ENCODE measurements around the gene OSBPL2.

Gene OSBPL2

GRCh38 chr20:62237801-62238568, at the start of gene OSBPL2:
TSS of gene OSBPL2 (plus strand) at chr20:62238521. CDS start at chr20:62256185, 17,664 bp downstream.
- peak; percentile 100 for DNase-seq (ENCODE audit: low read depth in 2 of 2)

DNA sequence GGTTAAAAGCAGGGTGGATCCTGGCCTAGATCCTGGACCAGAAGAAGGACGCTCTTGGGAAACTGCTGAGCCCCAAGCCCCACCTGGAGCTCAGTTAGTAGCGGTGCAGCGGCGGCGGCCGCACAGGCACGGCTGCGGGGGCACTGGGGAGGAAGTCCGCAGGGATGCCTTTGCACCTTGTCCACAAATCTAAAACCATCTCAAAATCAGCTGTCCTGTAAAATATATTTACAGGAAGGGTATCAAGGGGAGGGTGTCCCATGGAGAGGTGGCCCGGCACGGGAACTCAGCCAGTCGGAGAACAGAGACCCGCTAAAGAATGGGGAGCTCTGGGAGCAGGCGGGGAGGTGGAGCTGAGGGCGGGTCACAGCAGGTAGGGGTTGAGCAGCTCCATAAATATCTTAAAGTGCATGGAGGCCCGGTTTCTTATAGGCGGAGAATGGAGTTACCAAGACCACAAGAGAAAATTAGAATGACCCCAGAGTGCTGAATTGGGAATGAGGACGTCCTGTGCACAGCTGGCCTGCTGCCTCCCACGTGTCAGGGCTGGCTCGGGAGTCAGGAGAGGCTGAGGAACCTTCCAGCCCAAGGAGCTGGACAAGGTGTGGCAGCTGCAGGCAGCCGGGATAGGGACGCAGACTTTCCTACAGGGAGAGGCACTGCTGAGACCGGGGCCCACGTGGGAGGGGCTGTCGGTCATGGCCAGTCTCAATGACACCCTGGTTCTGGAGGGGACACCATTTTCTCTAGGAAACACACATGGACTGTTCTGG, 47.5 kb upstream of the OSBPL2 start:
- DNase-seq (ENCODE audit: low read depth in 2 of 2) = no peak

DNA sequence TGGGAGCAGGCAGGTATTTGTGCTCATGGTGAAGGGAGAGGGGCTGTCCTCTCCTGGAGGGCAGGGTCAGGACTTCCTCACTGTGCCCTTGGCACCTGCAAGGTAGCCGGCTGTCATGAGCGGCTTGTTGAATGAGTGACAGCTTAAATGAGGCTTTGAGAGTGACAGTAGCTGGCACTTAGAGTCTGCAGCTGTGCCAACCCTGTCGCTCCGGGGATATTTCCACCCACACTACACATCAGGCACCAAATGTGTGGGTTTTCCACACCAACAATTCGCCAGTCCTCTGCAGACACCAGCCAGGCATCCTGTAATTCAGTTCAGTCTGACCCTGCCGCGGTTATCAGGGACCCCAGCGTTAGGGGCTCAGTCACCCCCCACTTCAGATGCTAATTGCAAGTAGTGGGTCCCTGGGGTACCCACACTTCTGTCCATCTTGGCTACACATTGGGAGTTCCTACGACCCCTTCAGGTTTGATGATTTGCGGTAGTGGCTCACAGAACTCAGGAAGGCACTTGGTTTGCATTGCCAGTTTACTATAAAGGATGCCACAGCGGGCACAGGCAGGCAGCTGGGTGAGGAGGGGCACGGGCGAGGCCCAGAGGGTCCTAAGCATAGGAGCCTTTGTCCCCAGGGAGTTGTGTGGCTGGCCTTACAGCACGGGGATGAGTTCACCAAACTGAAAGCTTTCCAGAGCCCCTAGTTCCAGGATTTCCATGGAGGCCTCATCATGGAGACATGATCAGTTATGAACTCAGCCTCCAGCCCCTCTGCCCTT, 46.4 kb upstream of the OSBPL2 start:
- DNase-seq (ENCODE audit: low read depth in 2 of 2) = no peak

- no peak for DNase-seq (ENCODE audit: low read depth in 2 of 2)
Measured at GRCh38 chr20:62192635-62193034, 45.7 kb upstream of the OSBPL2 start.

- DNase-seq (ENCODE audit: low read depth in 2 of 2) = no peak
Measured at GRCh38 chr20:62193079-62194025, 45.0 kb upstream of the OSBPL2 start.

DNA sequence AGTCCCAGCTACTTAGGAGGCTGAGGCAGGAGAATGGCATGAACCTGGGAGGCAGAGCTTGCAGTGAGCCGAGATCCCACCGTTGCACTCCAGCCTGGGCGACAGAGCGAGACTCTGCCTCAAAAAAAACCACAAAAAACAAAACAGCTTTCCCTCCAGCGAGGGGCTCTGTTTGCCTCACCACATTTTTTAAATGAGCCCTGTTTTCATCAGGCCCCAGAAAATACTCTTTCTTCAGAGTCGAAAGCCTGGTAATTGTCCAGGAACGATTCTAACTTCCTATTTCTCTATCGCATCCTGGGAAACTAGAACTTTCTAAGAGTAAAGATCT, 43.3 kb upstream of the OSBPL2 start:
- no peak for DNase-seq (ENCODE audit: low read depth in 2 of 2)

- DNase-seq (ENCODE audit: low read depth in 2 of 2) = no peak
Measured at GRCh38 chr20:62195736-62196135, 42.6 kb upstream of the OSBPL2 start.

DNA sequence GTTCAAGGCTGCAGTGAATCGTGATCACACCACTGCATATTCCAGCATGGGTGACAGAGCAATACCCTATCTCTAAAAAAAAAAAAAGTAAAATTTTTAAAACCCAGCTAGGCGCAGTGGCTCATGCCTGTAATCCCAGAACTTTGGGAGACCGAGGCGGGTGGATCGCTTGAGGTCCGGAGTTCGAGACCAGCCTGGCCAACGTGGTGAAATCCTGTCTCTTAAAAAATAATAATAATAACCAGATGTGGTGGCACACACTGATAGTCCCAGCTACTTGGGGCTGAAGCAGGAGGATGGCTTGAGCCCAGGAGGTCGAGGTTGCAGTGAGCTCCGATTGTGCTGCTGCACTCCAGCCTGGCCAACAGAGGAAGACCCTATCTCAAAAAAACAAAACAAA, 42.0 kb upstream of the OSBPL2 start:
- DNase-seq (ENCODE audit: low read depth in 2 of 2) = no peak

DNA sequence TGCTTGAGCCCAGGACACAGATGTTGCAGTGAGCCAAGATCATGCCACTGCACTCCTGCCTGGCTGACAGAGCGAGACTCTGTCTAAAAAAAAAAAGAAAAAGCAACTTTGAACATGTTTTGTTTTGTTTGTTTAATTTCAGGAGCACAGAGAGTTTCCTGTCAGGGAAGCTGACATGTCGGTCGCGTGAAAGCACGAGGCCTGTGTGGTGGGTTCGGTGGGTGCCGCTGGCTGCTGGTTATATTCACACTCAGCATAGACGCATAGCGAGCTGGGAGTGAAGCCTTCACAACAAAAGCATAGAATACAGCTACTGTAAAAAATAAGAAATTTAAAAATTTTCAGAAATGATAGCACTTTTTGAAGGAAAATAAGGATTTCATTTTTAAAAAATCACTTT, 41.0 kb upstream of the OSBPL2 start:
- DNase-seq (ENCODE audit: low read depth in 2 of 2) = no peak

DNA sequence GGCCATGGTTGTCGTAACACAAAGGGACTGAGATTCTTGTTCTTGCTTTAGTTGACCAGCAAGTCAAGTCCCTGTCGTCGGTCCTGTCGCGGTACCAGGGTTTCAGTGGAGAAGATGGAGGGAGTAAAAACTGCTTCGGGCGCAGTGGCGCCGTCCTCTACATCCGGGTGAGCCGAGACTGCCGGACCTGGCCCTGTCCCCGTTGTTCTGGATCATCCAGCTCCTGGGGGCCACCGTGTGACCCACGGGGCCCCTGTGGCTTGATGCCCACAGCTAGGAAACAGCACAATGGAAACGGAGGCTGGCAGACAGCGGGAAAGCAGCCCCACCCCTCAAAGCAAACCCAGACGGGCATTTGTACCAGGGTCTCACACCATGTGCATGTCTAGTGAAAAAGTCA, 40.5 kb upstream of the OSBPL2 start:
- no peak for DNase-seq (ENCODE audit: low read depth in 2 of 2)

GRCh38 chr20:62198496-62198895, 39.8 kb upstream of the OSBPL2 start:
- DNase-seq (ENCODE audit: low read depth in 2 of 2) = no peak

DNA sequence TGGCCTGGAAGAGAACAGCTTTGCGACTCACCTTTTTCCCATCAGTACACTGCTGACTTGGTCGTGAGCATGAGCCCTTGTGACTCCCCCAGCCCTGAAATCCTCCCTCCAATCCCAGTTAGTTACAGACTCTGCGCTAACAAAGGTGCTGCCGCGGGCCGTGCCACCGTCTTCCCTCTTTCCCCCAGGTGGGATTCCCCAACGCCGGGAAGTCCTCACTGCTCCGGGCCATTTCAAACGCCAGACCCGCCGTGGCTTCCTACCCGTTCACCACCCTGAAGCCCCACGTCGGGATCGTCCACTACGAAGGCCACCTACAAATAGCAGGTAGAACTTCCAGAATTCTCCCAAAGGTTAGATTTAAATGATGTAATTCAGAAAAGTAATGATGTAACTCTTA, 39.4 kb upstream of the OSBPL2 start:
- no peak for DNase-seq (ENCODE audit: low read depth in 2 of 2)

GRCh38 chr20:62200491-62201172, 37.7 kb upstream of the OSBPL2 start:
- DNase-seq (ENCODE audit: low read depth in 2 of 2) = no peak

- no peak for DNase-seq (ENCODE audit: low read depth in 2 of 2)
Measured at GRCh38 chr20:62201173-62202082, 36.9 kb upstream of the OSBPL2 start.

DNA sequence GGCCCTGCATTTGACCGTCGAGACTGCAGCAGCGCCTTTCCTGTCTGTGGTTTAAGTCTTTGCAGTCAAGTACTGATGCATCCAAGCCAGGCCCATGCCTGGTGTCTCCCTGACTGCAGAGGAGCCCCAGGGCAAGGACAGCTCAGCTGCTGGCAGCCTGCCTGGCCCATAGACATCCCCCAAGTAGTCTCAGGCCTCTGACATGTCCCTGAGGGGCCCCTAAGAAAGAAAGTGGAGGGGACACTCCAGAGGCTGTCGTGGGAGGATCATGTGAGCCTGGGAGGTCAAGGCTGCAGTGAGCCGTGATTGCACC, 36.3 kb upstream of the OSBPL2 start:
- no peak for DNase-seq (ENCODE audit: low read depth in 2 of 2)

DNA sequence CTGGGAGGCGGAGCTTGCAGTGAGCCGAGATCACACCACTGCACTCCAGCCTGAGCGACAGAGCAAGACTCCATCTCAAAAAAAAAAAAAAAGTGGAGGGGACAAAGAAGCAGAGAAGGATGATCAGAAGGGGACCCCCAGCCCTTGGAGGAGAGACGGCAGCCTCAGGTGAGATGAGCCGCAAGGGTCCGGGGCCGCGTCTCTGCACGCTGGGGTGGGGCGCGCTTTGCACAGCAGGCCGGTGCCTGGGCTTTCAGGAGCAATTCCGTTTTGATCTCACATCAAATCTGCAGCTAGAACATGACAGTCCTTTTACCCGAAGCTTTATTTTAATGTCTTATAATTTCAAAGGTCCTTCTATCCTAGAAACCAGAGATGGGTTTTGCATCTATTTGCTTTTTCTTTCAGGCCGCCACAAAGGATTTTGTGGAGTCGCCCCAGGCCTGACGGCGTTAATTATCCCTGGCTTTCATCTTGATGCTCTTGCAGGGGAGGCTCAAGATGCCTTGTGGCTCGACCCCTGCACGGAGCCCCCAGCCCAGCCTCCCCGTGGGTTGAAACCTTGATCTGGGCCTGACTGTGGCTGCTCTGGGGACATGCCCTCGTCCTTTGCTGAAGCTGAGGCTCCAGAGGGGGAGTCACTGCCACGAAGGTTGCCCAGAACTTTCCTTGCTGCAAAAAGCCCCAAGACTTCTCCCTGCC, 35.5 kb upstream of the OSBPL2 start:
- no peak for DNase-seq (ENCODE audit: low read depth in 2 of 2)

DNA sequence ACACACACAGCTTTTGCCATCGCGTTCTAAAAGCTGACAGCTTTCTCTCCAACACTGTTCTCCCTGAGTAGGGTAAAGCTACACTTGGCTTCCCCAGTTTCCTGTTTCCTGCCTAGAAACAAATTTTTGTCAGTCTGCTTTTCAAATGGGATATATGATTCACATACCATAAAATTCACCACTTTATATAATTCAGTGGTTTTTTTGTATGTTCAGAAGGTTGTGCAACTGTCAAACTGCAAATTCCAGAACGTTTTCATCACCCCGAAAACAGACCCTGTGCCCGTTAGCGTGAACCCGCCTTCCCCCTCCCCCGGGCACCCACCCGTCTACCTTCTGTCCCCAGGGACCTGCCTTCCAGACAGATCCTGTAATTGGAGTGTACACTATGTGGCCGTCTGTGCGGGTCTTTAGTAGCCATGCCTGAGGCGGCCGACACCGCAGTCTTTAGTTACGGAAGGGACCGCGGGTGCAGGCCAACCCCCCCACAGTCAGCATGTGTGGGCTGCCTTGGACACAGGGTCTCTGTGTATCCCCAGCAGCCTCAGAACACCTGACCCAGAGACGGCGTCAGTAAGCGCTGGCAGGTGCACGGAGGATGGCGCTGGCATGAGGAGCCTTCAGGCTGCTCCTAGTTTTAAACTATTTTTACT, 34.8 kb upstream of the OSBPL2 start:
- no peak for DNase-seq (ENCODE audit: low read depth in 2 of 2)

DNA sequence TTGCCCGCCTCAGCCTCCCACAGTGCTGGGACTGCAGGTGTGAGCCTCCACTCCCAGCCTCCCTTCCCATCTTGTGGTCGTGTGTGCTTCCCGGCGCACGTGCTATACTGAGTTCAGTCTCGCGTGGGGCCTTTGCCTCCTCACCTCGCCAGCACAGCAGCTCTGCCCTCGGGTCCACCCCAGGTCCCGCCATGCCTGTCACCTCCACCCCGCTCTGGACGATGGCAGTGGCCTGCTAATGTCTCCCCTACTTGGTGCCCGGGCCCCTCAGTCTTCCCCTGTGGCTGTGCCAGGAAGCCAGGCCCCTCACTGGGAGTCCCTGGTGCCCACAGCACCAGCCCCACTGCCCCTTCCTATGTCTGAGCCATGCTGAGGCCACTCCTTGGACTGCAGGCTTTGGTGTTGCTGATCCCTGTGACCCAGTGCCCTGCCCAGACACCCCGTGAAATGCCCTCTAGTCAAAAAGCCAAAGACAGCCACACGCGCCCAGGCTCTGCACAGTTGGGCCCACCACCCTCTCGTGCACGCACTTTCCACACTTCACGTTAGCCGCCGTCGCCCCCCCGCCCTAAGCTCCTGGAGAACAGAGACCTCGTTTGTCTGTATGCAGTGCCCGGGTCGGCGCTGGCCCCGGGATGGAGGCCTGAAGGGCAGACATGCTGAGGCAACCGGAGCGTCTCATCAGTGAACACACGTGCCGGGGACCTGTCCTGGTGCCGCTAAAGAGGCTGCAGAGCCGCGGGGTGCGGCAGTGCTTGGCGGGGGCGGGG, 32.5 kb upstream of the OSBPL2 start:
- no peak for DNase-seq (ENCODE audit: low read depth in 2 of 2)
